Keratinocyte (primary cell): ENCODE data around the gene DDX54. TPM values are rescaled to one million over a fixed set of nuclear protein-coding genes. Genes with fewer than 3 reads are reported as not detected.

ENCODE experiments used
- DNase-seq: peaks from one replicate; pipeline ENCODE4 v3.0.0-alpha.2; 2011; ENCODE audit warnings: low read depth, missing footprints, low spot score
- FAIRE-seq: peaks from 2 replicates; lab custom pipeline; 2011; peaks lifted over from hg19 to GRCh38; lab: Jason Lieb, UNC
- H2AFZ ChIP-seq: 2 replicates; pipeline ENCODE4 v1.6.0; 2012; ENCODE audit warnings: low read length, control low read depth, inconsistent platforms; ENCODE audit not compliant: control insufficient read depth
- H3K27ac ChIP-seq: 2 replicates; pipeline ENCODE4 v1.5.1; 2011; ENCODE audit warnings: low read length; ENCODE audit not compliant: control insufficient read depth, insufficient read depth
- H3K27me3 ChIP-seq: 3 replicates; pipeline ENCODE4 v1.6.0; 2011; ENCODE audit warnings: low read length; ENCODE audit not compliant: control insufficient read depth, insufficient read depth; ENCODE audit errors: extremely low read depth
- H3K36me3 ChIP-seq, 2 experiments: 2 replicates in 1 of 2; 3 replicates in 1 of 2; pipeline ENCODE4 v1.5.1; 2011; ENCODE audit warnings: low read length in 2 of 2, mild to moderate bottlenecking in 1 of 2; ENCODE audit not compliant: control insufficient read depth in 2 of 2, insufficient read depth in 2 of 2; ENCODE audit errors: extremely low read depth in 1 of 2
- H3K4me1 ChIP-seq: 3 replicates; pipeline ENCODE4 v1.5.1; 2011; ENCODE audit warnings: low read length; ENCODE audit not compliant: control insufficient read depth, insufficient read depth; ENCODE audit errors: extremely low read depth
- H3K4me2 ChIP-seq: 3 replicates; pipeline ENCODE4 v1.6.0; 2011; ENCODE audit warnings: low read depth, low read length; ENCODE audit not compliant: control insufficient read depth, insufficient read depth; ENCODE audit errors: extremely low read depth
- H3K4me3 ChIP-seq, 3 experiments: fragments of 200-600 bp in 1 of 3; sonication (generic) in 1 of 3; 2 replicates in 2 of 3; 3 replicates in 1 of 3; pipeline ENCODE4 v1.5.1; 2011 to 2016; ENCODE audit warnings: low read length in 3 of 3, mild to moderate bottlenecking in 3 of 3, control low read depth in 2 of 3, inconsistent platforms in 1 of 3, low read depth in 1 of 3, mixed read lengths in 1 of 3, mixed run types in 1 of 3, moderate library complexity in 1 of 3; ENCODE audit not compliant: control insufficient read depth in 2 of 3, insufficient read depth in 2 of 3; ENCODE audit errors: extremely low read depth in 1 of 3
- H3K79me2 ChIP-seq: 2 replicates; pipeline ENCODE4 v1.6.0; 2012; ENCODE audit warnings: low read length; ENCODE audit not compliant: control insufficient read depth, insufficient read depth
- H3K9ac ChIP-seq: 3 replicates; pipeline ENCODE4 v1.6.0; 2011; ENCODE audit warnings: low read length; ENCODE audit not compliant: control insufficient read depth, insufficient read depth; ENCODE audit errors: extremely low read depth
- H3K9me1 ChIP-seq: 3 replicates; pipeline ENCODE4 v1.6.0; 2011; ENCODE audit warnings: low read length; ENCODE audit not compliant: control insufficient read depth, insufficient read depth; ENCODE audit errors: extremely low read depth
- H3K9me3 ChIP-seq: 2 replicates; pipeline ENCODE4 v1.5.1; 2012; ENCODE audit warnings: low read depth, low read length; ENCODE audit not compliant: control insufficient read depth
- H4K20me1 ChIP-seq: 3 replicates; pipeline ENCODE4 v1.6.0; 2011; ENCODE audit warnings: low read length; ENCODE audit not compliant: control insufficient read depth, insufficient read depth; ENCODE audit errors: extremely low read depth
- EZH2 ChIP-seq: IDR thresholded peaks from one replicate; pipeline ENCODE4 v1.6.1; 2012; ENCODE audit warnings: inconsistent platforms, mild to moderate bottlenecking, low read length, moderate library complexity
- dilution Hi-C: fragments of 300-500 bp; cut with MboI; formaldehyde crosslinking; loops from one replicate; pipeline ENCODE4 v1.7.0; 2020; ENCODE audit warnings: low sequenced_read_pairs; ENCODE audit not compliant: extremely low pct_ligation_motif_present
- polyA plus RNA-seq, 5 experiments: library from polyadenylated mRNA; depleted of rRNA in 3 of 5; stranded (reverse) in 3 of 5; stranded (forward) in 1 of 5; unstranded in 1 of 5; fragments of >200 nt; gene quantifications; 1 replicate in 1 of 5; 2 replicates in 3 of 5; 3 replicates in 1 of 5; pipeline versions ENCODE4 v1.2.1 to v1.2.3, GENCODE V29; 2011 to 2012; ENCODE audit warnings: missing spikeins in 2 of 5, low read depth in 1 of 5, low replicate concordance in 1 of 5
- TF ChIP-seq, protein P1 (sequence below), 3 experiments: IDR thresholded peaks in 1 of 3; conservative IDR thresholded peaks in 1 of 3; optimal IDR thresholded peaks in 1 of 3; 2 replicates in 2 of 3; 3 replicates in 1 of 3; pipeline versions ENCODE3 to v1.5.1; 2011; ENCODE audit warnings: low read length in 3 of 3, mild to moderate bottlenecking in 3 of 3, moderate library complexity in 2 of 3, control low read depth in 1 of 3, inconsistent platforms in 1 of 3; ENCODE audit not compliant: insufficient read depth in 2 of 3; ENCODE audit errors: extremely low read depth in 1 of 3

Gene DDX54
- polyA plus RNA-seq, 1 donor (not counting 4 experiments of a cell fraction or from before 2014, with no cell fraction given): 44.6 TPM

DNA sequence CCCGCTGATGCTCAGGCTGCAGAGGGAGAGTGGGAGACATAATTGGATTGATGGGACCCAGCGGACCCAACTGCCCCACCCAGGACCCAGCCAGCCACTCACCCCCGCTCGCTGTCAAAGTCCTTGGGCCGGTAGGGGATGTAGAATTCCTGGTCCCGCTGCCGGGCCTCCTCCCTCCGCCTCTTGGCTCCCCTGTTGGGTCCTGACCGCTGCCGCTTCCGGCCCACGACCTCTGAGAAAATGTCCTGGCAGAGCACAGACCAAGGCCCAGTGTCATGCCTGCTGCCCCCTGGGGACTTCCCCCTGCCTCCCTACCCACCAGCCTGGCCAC is 22.3 kb downstream of the DDX54 start:
- dilution Hi-C loops: loop anchor here (25.0 kb wide), 1 partner anchor 101 kb away; the partner anchor contains the start of gene DTX1

DNA sequence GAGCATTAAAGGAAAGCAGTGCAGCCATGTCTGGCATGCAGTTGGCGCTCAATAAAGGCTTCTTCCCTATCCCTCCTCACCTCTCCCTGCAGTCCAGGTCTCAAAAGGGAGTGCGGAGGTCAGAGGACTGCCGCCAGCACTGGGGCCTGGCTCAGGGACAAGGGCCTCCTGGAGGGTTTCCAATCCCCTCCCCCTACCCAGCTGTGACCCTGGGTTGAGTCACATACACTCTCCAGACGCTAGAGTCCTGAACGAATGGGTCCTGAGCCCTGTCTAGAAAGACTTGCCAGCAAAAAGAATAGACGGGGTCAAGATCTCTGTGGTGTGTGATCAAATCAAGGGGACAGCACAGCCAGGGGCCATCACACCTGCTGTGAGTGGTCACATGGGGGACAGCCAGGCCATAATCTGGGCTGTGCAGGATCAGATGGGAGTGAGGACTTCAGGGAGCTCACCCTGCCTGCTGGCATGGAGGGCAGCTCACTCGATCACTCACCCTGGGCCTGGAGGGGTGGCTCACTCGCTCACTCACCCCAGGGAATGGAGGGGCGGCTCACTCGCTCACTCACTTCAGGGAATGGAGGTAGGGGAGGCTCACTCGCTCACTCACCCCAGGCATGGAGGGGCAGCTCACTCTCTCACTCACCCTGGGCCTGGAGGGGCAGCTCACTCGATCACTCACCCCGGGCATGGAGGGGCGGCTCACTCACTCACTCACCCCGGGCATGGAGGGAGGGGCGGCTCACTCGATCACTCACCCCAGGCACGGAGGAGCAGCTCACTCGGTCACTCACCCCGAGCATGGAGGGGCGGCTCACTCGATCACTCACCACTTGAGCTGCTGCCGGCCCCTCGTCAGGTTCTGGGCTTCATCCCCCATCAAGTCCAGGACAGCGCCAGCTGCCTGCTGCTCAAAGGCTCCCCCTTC is 22.9 kb downstream of the DDX54 start:
- Histone ChIP-seq H3K9me3 (no peaks in the 10 kb centered on the region), H3K36me3 (peaks cover 40 to 43% of the 10 kb centered on the region in 2 experiments), H3K4me3 (no peak overlapping the region), H2AFZ (no peak overlapping the region), H4K20me1 (no peaks in the 10 kb centered on the region), H3K4me1 (peaks cover 3% of the 10 kb centered on the region), H3K27ac (no peak overlapping the region), H3K4me2 (no peak overlapping the region), H3K27me3 (no peaks in the 10 kb centered on the region), H3K79me2 (no peaks in the 10 kb centered on the region), H3K9me1 (no peaks in the 10 kb centered on the region), H3K9ac (no peak overlapping the region)
- FAIRE-seq (no peak), DNase-seq (no peak)
- no peak for TF ChIP-seq EZH2
- dilution Hi-C loops: loop anchor here (25.0 kb wide), 1 partner anchor 100 kb away; the partner anchor contains the start of gene DTX1

More for the DNA sequence above, 22.3 kb downstream of the DDX54 start:
- H3K9me3 ChIP-seq: no peaks in the 10 kb centered on the region
- H3K4me3 ChIP-seq: no peak overlapping the region
- no peaks in the 10 kb centered on the region for H3K9me1 ChIP-seq
- H3K4me2 ChIP-seq: no peak overlapping the region
- H2AFZ ChIP-seq: no peak overlapping the region
- H3K79me2 ChIP-seq: no peaks in the 10 kb centered on the region
- H3K9ac ChIP-seq: no peak overlapping the region
- H3K36me3 ChIP-seq: peaks cover 41% of the 10 kb centered on the region in 2 experiments
- H3K27ac ChIP-seq: no peak overlapping the region
- peaks cover 3% of the 10 kb centered on the region for H3K4me1 ChIP-seq
- no peaks in the 10 kb centered on the region for H3K27me3 ChIP-seq
- DNase-seq: no peak
- FAIRE-seq: no peak
- TF ChIP-seq EZH2: no peak
- TF ChIP-seq, protein P1, sequence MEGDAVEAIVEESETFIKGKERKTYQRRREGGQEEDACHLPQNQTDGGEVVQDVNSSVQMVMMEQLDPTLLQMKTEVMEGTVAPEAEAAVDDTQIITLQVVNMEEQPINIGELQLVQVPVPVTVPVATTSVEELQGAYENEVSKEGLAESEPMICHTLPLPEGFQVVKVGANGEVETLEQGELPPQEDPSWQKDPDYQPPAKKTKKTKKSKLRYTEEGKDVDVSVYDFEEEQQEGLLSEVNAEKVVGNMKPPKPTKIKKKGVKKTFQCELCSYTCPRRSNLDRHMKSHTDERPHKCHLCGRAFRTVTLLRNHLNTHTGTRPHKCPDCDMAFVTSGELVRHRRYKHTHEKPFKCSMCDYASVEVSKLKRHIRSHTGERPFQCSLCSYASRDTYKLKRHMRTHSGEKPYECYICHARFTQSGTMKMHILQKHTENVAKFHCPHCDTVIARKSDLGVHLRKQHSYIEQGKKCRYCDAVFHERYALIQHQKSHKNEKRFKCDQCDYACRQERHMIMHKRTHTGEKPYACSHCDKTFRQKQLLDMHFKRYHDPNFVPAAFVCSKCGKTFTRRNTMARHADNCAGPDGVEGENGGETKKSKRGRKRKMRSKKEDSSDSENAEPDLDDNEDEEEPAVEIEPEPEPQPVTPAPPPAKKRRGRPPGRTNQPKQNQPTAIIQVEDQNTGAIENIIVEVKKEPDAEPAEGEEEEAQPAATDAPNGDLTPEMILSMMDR (optimal IDR thresholded peaks at IDR 0.05 in 1 of 3, IDR thresholded peaks at IDR 0.05 in 1 of 3, conservative IDR thresholded peaks at IDR 0.05 in 1 of 3; ENCODE audit: extremely low read depth in 1 of 3, insufficient read depth in 2 of 3, low read length in 3 of 3): no peak
- H4K20me1 ChIP-seq: no peaks in the 10 kb centered on the region
